Activated CD4-positive, alpha-beta T cell treated with anti-CD3 and anti-CD28 coated beads for 48 hours (primary cell): ENCODE measurements around the gene GK.
"Not testable (repeated sequence)": the region's sequence is repeated elsewhere in the genome, so short reads cannot be mapped to it uniquely, and the experiment has no call there.

Experiments used
- DNase-seq: peaks from one replicate; pipeline ENCODE4 v3.0.0-alpha.2; 2020

GK gene

DNA sequence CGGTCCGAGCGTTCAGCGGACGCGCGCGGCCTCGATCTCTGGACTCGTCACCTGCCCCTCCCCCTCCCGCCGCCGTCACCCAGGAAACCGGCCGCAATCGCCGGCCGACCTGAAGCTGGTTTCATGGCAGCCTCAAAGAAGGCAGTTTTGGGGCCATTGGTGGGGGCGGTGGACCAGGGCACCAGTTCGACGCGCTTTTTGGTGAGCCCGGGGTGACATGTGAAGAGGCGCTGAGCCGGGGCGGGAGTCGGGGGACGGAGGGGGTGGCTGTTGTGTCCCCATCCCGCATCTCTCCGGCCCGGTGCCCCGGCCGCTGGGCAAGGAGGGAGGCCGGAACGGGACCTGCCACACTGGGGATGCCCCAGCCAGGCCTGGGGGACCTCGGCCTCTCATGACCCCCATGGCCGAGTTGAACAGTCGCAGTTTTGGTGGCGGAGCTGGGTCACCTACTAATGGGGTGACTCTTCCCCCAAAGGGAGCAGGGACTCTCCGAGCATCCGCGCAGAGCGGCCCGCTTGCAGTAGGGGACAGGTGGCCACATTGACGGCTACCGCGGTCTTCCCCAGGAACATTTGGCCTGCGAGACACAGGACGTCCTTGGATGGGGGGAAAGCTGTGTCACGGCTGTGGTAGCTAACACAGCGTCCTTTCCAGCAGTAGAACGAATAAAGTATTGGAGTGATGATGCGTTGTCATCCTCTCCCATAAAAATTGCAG is at the start of gene GK:
GK (plus strand) TSS at position 9 of the 717 bp plus-strand sequence; CDS start at position 124, 115 bp downstream.
- no peak for DNase-seq

GRCh38 chrX:30607155-30607554 is 46.1 kb upstream of the GK start:
- DNase-seq: no peak

DNA sequence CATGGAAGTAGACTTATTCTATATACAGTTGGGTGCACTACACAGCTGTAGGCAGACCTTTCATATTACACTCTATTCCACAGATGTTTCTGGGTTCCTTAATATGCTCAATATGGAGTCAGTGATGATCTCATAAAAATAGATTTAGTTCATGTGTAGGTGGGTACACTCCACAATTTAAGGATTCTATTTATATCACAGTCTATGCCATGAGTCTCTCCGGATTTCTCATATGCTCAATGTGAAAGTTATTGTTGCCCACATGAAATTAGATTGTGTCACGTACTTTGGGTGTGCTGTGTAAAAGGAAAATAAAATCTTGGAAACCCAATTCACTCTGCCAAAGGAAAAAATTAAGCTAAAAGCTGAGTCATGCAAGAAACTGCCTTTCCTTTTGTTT is 43.2 kb upstream of the GK start:
- DNase-seq: no peak

DNA sequence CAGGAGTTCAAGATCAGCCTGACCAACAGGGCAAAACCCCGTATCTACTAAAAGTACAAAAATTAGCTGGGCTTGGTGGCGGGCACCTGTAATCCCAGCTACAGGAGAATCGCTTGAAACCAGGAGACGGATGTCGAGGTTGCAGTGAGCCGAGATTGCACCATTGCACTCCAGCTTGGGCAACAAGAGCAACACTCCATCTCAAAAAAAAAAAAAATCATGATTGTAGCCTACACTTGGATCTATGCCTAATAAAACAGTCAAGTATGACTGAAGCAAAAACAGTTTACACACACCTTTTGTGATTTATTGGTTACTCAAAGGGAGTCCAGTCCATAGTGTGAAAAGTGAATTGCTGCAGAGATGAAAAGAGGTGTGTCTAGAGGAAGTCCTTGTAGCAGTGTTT is 41.0 kb upstream of the GK start:
- no peak for DNase-seq

DNA sequence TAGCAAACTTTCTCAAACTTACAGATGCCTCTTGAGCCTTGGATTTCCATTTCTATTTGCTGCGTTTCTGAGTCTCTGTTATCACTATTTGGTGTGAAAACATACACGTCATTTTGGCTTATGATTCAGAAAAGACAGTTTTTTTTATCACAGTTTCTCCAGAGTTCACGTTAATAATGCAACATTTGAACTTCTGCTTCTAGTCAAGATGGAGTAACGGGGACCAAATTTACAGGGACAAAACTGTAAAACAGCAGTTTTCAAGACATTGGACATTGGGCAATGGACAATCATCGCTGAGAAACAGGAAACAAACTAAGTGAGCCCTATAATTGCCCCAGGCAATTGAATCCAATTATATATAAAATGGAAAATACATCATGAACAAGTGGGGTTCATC is 39.5 kb upstream of the GK start:
- DNase-seq: no peak

- no peak for DNase-seq
Observed at GRCh38 chrX:30615229-30615628, 38.0 kb upstream of the GK start.

GRCh38 chrX:30618160-30618765 is 35.0 kb upstream of the GK start:
- DNase-seq: no peak

DNA sequence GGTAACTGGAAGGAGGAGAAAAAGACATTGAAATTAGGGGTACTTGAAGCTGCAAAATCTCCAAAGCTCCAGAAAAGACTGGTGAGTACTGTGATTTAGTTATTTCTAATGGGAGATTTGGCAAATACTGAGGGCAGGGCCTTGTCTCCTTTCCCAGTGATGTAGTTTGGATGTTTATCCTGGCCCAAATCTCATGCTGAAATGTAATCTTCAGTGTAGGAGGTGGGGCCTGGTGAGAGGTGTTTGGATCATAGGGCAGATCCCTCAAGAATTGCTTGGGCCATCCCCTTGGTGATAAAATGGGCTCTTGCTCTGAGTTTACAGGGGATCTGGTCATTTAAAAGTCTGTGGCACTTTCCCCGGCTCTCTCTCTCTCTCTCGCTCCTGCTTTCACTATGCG is 33.1 kb upstream of the GK start:
- no peak for DNase-seq

DNA sequence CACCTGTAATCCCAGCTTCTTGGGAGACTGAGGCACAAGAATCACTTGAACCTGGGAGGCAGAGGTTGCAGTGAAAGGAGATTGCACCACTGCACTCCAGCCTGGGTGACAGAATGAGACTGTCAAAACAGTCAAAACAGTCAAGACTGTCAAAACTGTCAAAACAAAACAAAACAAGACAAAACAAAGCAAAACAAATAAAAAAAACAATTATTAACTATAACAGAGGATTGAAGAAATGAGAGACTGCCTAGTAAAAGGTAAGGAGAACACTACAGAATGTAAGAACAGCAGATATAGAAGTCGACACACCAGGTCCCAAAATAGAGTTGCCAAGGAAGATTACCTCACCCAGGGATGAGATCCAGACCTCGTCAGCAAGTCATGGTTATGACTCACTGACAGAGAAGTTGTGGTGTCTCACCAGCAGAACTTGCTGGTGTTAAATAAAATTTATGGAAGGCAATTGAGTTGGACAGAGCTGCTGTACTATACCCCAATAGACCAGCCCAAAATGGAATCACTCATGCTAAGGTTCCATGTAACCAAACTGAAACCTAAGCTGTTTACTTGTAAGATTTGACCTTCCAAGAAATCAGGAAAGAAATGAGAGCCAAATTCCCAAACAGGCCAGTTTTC is 32.1 kb upstream of the GK start:
- DNase-seq: no peak

DNA sequence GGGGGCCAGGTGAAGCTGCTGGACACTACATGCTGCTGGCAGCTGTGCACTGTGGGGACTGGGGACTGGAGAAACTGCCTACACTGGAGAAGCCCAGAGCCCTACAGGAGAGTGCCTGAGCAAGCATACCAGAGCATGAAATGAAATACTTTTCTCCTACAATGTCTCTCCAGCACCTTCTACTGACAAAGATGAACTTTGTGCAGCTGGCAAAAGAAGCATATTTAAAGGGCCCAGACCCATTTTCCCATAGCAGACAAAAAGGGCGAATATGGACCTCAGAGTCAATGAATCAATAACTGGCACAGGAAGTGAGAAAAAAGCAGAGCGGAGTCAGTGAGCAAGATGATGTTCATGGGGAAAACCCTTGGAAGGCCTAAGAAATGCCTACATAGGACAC is 30.9 kb upstream of the GK start:
- no peak for DNase-seq

GRCh38 chrX:30626402-30626801 is 26.8 kb upstream of the GK start:
- DNase-seq: no peak

DNA sequence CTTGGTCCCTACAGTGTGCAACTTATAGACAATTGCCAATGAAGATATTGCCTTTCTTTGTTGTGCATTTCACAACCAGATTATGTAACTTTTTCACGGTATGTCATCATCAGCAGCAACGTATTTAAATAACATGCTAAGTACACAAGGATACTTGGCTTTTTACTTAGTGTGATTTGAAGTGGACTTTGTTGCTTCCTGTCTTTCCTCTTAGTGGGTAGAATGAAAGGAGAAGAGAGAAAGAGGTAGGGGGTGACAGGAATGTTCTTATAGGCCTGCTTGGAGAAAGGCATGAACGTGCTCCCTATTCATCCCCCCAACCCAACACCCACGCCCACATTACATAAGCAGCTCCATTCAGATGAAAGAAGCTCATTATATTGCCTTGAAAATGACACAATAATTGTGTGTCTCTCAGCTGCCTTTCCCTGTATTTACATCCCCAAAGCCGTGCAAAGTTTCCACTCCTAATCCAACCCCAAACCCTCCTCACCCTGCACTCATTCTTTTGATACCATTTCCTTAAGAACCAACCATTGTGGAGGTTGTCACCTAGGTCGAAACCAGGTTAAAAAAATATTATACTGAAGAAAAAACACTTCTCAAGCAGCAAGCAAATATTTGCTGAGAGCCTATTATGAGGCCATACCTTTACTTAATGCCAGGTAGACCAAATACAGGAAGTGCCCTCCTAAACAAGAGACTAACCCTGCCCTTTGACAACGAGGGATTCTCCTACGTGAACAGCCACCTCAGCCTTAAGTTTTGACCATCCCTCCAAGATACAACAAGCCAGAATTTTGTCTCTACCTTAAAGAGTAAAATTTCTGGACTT is 25.2 kb upstream of the GK start:
- no peak for DNase-seq

GRCh38 chrX:30634070-30634469 is 19.2 kb upstream of the GK start:
- DNase-seq: not testable (repeated sequence)

GRCh38 chrX:30635630-30636029 is 17.6 kb upstream of the GK start:
- no peak for DNase-seq

- no peak for DNase-seq
Observed at GRCh38 chrX:30637874-30638815, 15.1 kb upstream of the GK start.

DNA sequence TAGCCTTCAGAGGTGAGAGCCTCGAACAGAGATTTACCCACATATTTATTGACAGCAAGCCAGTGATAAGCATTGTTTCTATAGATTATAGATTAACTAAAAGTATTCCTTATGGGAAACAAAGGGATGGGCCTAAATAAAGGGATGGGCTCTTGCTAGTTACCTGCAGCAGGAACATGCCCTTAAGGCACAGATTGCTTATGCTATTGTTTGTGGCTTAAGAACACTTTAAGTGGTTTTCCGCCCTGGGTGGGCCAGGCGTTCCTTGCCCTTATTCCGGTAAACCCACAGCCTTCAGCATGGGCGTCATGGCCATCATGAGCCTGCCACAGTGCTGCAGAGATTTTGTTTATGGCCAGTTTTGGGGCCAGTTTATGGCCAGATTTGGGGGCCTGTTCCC is 13.5 kb upstream of the GK start:
- not testable (repeated sequence) for DNase-seq

DNA sequence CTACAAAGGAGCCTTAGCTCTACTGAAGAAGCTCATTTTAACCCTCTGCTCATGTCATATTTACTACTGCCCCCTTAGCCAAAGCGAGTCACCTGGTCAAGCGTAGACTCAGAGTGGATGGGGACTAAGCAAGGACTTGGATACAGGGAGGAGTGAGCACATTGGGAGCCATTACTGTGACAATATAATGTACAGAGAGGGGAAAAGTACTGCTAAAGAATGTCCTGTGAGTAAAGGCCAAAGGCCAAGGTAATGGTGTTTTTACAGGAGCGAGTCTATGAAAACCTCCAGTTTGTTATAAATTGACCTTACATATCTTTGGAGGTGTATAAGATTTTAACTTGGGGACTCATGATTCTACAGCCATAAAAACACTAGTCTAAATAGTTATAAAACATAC is 10.6 kb upstream of the GK start:
- no peak for DNase-seq

DNA sequence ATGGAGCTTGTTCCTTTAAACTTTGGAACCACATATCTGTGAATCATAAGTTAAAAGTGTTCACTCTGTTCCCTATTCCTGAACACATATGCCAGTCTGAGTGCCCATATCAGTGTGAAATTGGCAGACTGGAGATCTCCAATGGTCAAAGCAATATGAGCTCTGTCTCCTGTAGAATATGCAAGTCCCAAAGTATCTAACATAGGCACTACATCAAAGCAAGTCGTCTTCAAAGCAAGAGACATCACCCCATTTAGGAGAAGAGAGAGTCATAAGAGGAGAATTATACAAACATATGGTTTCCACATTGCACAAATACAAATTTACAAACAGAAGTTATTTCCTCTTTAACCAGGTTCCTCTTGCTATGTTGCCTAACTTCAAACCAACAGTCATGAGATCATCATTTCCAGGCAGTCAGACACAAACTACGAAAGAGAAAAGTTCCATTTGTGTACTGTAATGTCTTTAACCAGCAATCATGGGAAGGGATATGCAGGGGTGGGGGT is 9.9 kb upstream of the GK start:
- no peak for DNase-seq

- no peak for DNase-seq
Observed at GRCh38 chrX:30649859-30650258, 3.4 kb upstream of the GK start.

DNA sequence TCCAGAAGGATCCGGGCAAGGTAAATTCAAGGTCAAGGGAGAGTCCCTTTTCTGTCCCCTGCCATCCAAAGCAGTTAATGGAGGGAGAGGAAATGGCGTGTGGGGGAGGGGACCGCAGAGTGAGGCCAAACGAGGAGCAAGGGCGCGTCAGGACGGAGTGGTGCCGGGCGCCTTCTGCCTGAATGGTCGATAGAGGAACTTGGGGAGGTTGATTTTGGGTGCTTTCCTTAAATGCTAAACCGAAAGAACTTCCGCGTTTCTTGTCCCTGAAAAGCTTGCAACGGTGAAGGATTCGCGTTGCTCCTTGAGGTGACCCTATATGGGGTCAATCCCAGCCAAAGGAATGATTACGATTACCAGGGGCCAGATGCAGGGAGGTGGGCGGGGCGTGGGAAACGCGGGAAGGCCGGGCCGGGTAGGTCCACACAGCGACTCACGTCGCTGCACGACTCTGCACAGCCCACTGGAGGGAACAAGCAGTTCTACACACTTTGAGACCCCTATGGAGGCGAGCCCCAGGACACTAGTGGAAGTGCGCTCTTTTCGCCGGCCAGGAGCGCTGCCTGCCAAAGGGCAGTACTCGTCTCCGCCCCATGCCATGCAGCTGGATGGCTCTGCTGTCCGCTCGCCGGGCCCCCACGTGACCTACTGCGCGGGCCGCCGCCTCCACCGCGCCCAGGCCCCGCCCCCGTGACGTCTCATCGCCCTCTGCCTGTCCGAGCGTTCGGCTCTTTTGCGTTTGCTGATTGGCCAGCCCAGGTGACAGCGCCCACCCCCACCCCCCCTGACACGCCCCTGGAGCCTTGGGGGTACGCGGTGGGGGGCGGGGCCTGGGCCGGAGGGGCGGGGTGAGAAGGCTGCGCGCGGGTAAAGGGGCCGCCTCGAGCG is 452 bp upstream of the GK start:
- peak; percentile 94 for DNase-seq

GRCh38 chrX:30654386-30654785 is 1.2 kb downstream of the GK start:
- DNase-seq: not testable (repeated sequence)
